HEK293 (cell line): ENCODE results near the gene CSAD.
"Not testable (repeated sequence)": the region's sequence is repeated elsewhere in the genome, so short reads cannot be mapped to it uniquely, and the experiment has no call there.

ENCODE experiments used
- CTCF ChIA-PET: fragments of 350-600 bp; formaldehyde crosslinking; extraction: SDS; loops from one replicate; lab custom pipeline; 2021; ENCODE audit warnings: antibody characterized with exemption; lab: Yijun Ruan, JAX
- POLR2A ChIA-PET: fragments of 300-600 bp; formaldehyde crosslinking; extraction: SDS; loops from one replicate; lab custom pipeline; 2020; ENCODE audit warnings: antibody characterized with exemption, inconsistent platforms; lab: Yijun Ruan, JAX
- H3K27ac ChIP-seq: fragments of 200-500 bp; sonication (Bioruptor generic); 2 replicates; pipeline ENCODE4 v1.5.1; 2014; ENCODE audit warnings: low read depth, low read length, control low read depth, inconsistent platforms; ENCODE audit errors: extremely low read depth
- H3K36me3 ChIP-seq, 2 experiments: fragments of 200-500 bp in 1 of 2; sonication (Bioruptor generic) in 1 of 2; 1 replicate in 1 of 2; 2 replicates in 1 of 2; pipeline ENCODE4 v1.5.1; 2014 to 2017; ENCODE audit warnings: inconsistent platforms in 2 of 2, low read length in 2 of 2; ENCODE audit not compliant: control insufficient read depth in 2 of 2, insufficient read depth in 1 of 2
- H3K4me1 ChIP-seq: fragments of 200-500 bp; sonication (Bioruptor generic); 2 replicates; pipeline ENCODE4 v1.5.1; 2014; ENCODE audit warnings: mild to moderate bottlenecking, low read length, inconsistent platforms; ENCODE audit not compliant: control insufficient read depth, insufficient read depth
- H3K4me3 ChIP-seq: 2 replicates; pipeline ENCODE4 v1.5.1; 2011; ENCODE audit warnings: low read depth, mild to moderate bottlenecking, control low read depth, low read length, moderate library complexity
- H3K9me3 ChIP-seq: fragments of 200-500 bp; sonication (Bioruptor generic); 2 replicates; pipeline ENCODE4 v1.5.1; 2014; ENCODE audit warnings: low read depth, low read length, inconsistent platforms; ENCODE audit not compliant: control insufficient read depth, insufficient read depth
- HOXA7 ChIP-seq: sonication (generic); formaldehyde crosslinking; IDR thresholded peaks from 2 replicates; pipeline ENCODE4 v1.8.1; 2022; ENCODE audit warnings: missing genetic modification reagents, borderline replicate concordance
- SP3 ChIP-seq: fragments of 450-650 bp; formaldehyde crosslinking; IDR thresholded peaks from 2 replicates; pipeline ENCODE4 v1.5.1; 2016; ENCODE audit warnings: missing biosample characterization, missing genetic modification characterization
- ZNF121 ChIP-seq: fragments of 450-650 bp; formaldehyde crosslinking; IDR thresholded peaks from 2 replicates; pipeline ENCODE4 v1.5.1; 2016; ENCODE audit warnings: missing biosample characterization, missing genetic modification characterization
- ZNF214 ChIP-seq: fragments of 450-650 bp; formaldehyde crosslinking; IDR thresholded peaks from 2 replicates; pipeline ENCODE4 v1.5.1; 2017; ENCODE audit warnings: missing biosample characterization, mild to moderate bottlenecking, missing genetic modification characterization, borderline replicate concordance

Gene CSAD

GRCh38 chr12:53113136-53113705 lies 67.5 kb downstream of the CSAD start:
- Histone ChIP-seq H3K9me3 (no peaks in the 10 kb centered on the region), H3K36me3 (no peaks in the 10 kb centered on the region), H3K4me1 (no peaks in the 10 kb centered on the region), H3K27ac (no peak overlapping the region), H3K4me3 (no peak overlapping the region)
- POLR2A ChIA-PET = no interaction called here
- TF ChIP-seq SP3 (no peak), HOXA7 (CRISPR knock-in tag) (no peak), ZNF121 (tag by site-specific recombination) (no peak), ZNF214 (tag by site-specific recombination) (no peak)
- TF ChIP-seq, all 188 proteins: peak for 0
- CTCF ChIA-PET = interaction anchor here (0.8 kb wide), 1 partner anchor 46 kb away, joined by 3 read pairs; no protein-coding TSS in a partner anchor

- H3K36me3 ChIP-seq, POLR2A ChIA-PET, H3K27ac ChIP-seq, H3K4me3 ChIP-seq, H3K4me1 ChIP-seq, H3K9me3 ChIP-seq: not testable (repeated sequence)
- CTCF ChIA-PET = interaction anchor here (0.7 to 1.3 kb wide), 3 partner anchors 11 to 46 kb away, joined by 3 read pairs; no protein-coding TSS in a partner anchor
Observed at GRCh38 chr12:53112431-53112830, 68.3 kb downstream of the CSAD start.
